NT2/D1 (cell line): Measurements from ENCODE around the gene TBATA.

Experiments used
- SUZ12 ChIP-seq: IDR thresholded peaks from 2 replicates; pipeline ENCODE4 v1.6.1; 2011; ENCODE audit not compliant: insufficient read length, insufficient read depth; ENCODE audit errors: extremely low read depth
- YY1 ChIP-seq: IDR thresholded peaks from 2 replicates; pipeline ENCODE4 v1.6.1; 2011; ENCODE audit not compliant: insufficient read length, insufficient read depth
- ZNF274 ChIP-seq: IDR thresholded peaks from 2 replicates; pipeline ENCODE4 v1.6.1; 2011; ENCODE audit warnings: mild to moderate bottlenecking, low read depth, low read length

- TF ChIP-seq SUZ12: no peak
- TF ChIP-seq ZNF274: no peak
- TF ChIP-seq YY1: no peak
Observed at GRCh38 chr10:70781461-70782051, 3.6 kb downstream of the TBATA start.
